ENCODE data around the gene TMEM163. TPM values are rescaled to one million over a fixed set of nuclear protein-coding genes. Genes with fewer than 3 reads are reported as not detected.

The TMEM163 gene
- total RNA-seq, 1 donor from 2014 or later, result 0.18 TPM

DNA sequence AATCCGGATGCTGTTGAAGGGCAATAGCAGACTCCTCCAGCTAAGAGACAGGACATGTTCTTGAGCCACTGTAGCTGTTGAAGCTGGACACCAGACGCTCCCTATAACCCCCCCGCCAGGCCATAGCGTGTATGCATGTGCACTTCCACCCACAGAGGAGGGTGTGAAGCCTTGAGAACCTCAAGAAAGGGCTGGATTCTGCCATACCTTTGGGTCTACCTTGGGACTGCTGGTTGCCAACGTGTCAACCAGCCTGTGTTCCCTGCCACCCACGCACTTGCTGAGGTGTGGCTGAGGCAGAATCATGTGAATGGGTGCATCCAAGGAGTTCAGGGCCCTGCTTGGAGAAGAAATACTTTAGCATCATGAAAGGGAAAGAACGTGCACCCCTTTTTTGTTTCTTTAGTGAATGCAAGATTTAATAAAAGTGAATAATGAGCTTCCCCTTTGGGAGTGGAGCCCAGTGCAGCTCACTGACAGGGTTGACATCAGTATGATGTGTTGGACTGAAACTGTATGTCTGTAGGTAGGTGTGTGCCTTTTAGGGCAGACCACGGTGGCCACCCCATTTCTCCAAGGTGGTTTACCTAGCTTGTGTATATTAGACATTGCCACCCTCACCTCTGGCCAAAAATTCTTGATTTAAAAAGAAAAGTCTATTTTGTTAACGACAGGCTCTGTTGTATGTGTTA is 266.6 kb downstream of the TMEM163 start:
- Histone ChIP-seq H3K79me2 (ENCODE audit: insufficient read depth, low read length) (no peaks in the 10 kb centered on the region), H3K4me1 (ENCODE audit: insufficient read depth, low read length) (no peaks in the 10 kb centered on the region), H4K20me1 (ENCODE audit: insufficient read depth, low read length) (no peaks in the 10 kb centered on the region), H3K27me3 (ENCODE audit: insufficient read depth, low read length) (no peaks in the 10 kb centered on the region), H2AFZ (ENCODE audit: low read depth, low read length) (no peak overlapping the region), H3K9me3 (ENCODE audit: insufficient read depth, low read depth, low read length) (no peaks in the 10 kb centered on the region), H3K4me3 (ENCODE audit: insufficient read depth, low read depth, low read length) (no peak overlapping the region), H3K4me2 (ENCODE audit: low read length) (no peak overlapping the region), H3K36me3 (ENCODE audit: insufficient read depth, low read length) (no peaks in the 10 kb centered on the region), H3K9ac (ENCODE audit: low read length) (no peak overlapping the region), H3K27ac (ENCODE audit: low read depth, low read length) (no peak overlapping the region)
- Mint-ChIP-seq H3K4me1 (ENCODE audit: low read depth, unreplicated experiment) (peaks cover 2% of the 10 kb centered on the region), H3K9me3 (ENCODE audit: unreplicated experiment) (no peaks in the 10 kb centered on the region), H3K36me3 (ENCODE audit: low read depth, unreplicated experiment) (peaks cover 13% of the 10 kb centered on the region), H3K27ac (ENCODE audit: unreplicated experiment) (no peak overlapping the region), H3K4me3 (ENCODE audit: unreplicated experiment) (no peak overlapping the region), H3K27me3 (ENCODE audit: low read depth, unreplicated experiment) (no peaks in the 10 kb centered on the region)
- FAIRE-seq (no peak), DNase-seq (ENCODE audit: low read depth) (no peak)
- TF ChIP-seq, protein P1, sequence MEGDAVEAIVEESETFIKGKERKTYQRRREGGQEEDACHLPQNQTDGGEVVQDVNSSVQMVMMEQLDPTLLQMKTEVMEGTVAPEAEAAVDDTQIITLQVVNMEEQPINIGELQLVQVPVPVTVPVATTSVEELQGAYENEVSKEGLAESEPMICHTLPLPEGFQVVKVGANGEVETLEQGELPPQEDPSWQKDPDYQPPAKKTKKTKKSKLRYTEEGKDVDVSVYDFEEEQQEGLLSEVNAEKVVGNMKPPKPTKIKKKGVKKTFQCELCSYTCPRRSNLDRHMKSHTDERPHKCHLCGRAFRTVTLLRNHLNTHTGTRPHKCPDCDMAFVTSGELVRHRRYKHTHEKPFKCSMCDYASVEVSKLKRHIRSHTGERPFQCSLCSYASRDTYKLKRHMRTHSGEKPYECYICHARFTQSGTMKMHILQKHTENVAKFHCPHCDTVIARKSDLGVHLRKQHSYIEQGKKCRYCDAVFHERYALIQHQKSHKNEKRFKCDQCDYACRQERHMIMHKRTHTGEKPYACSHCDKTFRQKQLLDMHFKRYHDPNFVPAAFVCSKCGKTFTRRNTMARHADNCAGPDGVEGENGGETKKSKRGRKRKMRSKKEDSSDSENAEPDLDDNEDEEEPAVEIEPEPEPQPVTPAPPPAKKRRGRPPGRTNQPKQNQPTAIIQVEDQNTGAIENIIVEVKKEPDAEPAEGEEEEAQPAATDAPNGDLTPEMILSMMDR (IDR thresholded peaks at IDR 0.05; ENCODE audit: insufficient read depth, low read depth, low read length), result no peak
- TF ChIP-seq EZH2 (IDR thresholded peaks at IDR 0.05; ENCODE audit: insufficient read depth, low read length), result no peak

DNA sequence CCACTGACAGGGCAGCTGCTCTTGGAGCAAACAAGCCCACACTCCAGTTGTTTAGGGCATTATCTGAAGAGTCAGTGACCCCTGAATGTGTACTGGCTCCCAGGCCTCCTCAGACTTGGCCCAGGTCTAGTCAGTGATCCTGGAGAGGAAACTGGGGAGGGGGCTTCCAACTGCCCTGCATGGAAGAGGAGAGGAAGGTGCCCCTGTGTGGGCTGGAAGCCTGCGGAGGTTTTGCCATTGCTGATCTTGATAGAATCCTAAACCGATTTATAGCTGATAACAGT is 267.5 kb downstream of the TMEM163 start:
- Histone ChIP-seq H4K20me1 (ENCODE audit: insufficient read depth, low read length) (no peaks in the 10 kb centered on the region), H3K9me3 (ENCODE audit: insufficient read depth, low read depth, low read length) (no peaks in the 10 kb centered on the region), H3K4me3 (ENCODE audit: insufficient read depth, low read depth, low read length) (no peak overlapping the region), H2AFZ (ENCODE audit: low read depth, low read length) (no peak overlapping the region), H3K36me3 (ENCODE audit: insufficient read depth, low read length) (no peaks in the 10 kb centered on the region), H3K9ac (ENCODE audit: low read length) (no peak overlapping the region), H3K4me1 (ENCODE audit: insufficient read depth, low read length) (peaks cover 4% of the 10 kb centered on the region), H3K27ac (ENCODE audit: low read depth, low read length) (no peak overlapping the region), H3K4me2 (ENCODE audit: low read length) (no peak overlapping the region), H3K79me2 (ENCODE audit: insufficient read depth, low read length) (no peaks in the 10 kb centered on the region), H3K27me3 (ENCODE audit: insufficient read depth, low read length) (no peaks in the 10 kb centered on the region)
- FAIRE-seq (no peak), DNase-seq (ENCODE audit: low read depth) (no peak)
- peaks cover 9% of the 10 kb centered on the region for H3K36me3 Mint-ChIP-seq (ENCODE audit: low read depth, unreplicated experiment)
- no peak overlapping the region for H3K4me3 Mint-ChIP-seq (ENCODE audit: unreplicated experiment)
- H3K9me3 Mint-ChIP-seq (ENCODE audit: unreplicated experiment), result no peaks in the 10 kb centered on the region
- H3K27ac Mint-ChIP-seq (ENCODE audit: unreplicated experiment), result no peak overlapping the region
- no peaks in the 10 kb centered on the region for H3K27me3 Mint-ChIP-seq (ENCODE audit: low read depth, unreplicated experiment)
- H3K4me1 Mint-ChIP-seq (ENCODE audit: low read depth, unreplicated experiment), result peaks cover 8% of the 10 kb centered on the region
- TF ChIP-seq, protein P1 (IDR thresholded peaks at IDR 0.05; ENCODE audit: insufficient read depth, low read depth, low read length), result no peak

DNA sequence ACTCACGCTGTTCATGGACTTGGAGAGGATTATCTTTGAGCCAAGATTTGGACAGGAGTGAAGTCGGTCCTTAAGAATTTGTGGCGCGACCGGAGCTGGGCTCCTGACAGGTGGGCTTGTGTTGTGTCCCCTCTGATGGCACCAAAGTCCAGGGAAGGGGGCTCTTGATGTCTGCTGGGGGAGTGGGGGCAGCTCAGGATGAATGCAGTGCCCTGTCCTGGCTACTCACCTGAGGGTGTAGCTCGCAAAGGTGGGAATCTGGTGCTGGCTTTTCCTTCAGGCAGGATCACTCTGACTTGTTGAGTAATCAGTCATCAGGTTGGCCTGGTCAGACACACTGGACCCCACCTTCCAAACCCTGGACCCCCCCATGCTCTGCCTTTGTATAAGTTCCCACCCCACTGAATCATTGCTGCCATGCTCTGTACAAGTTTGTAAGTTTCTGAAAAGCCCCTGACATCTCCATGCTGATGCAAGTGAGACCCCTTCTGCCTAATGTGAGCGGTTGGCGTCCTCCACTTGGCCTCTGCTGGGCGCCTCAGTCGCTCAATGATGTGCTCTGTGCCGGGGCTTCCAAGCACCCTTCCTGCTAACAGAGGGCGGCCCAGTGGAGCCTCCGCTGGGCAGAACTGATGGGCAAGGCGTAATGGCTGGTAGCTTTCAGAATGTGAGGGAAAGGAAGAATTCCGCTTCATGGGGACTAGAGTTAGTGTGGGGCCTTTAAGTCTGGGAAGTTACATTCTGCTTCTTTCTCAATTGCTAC is 268.9 kb downstream of the TMEM163 start:
- H3K4me1 Mint-ChIP-seq (ENCODE audit: low read depth, unreplicated experiment), result peaks cover 14% of the 10 kb centered on the region
- H3K27me3 Mint-ChIP-seq (ENCODE audit: low read depth, unreplicated experiment), result no peaks in the 10 kb centered on the region
- H3K36me3 Mint-ChIP-seq (ENCODE audit: low read depth, unreplicated experiment), result peaks cover 11% of the 10 kb centered on the region
- Histone ChIP-seq H4K20me1 (ENCODE audit: insufficient read depth, low read length) (no peaks in the 10 kb centered on the region), H3K4me2 (ENCODE audit: low read length) (no peak overlapping the region), H3K4me1 (ENCODE audit: insufficient read depth, low read length) (peaks cover 11% of the 10 kb centered on the region), H3K79me2 (ENCODE audit: insufficient read depth, low read length) (no peaks in the 10 kb centered on the region), H3K9ac (ENCODE audit: low read length) (no peak overlapping the region), H3K27me3 (ENCODE audit: insufficient read depth, low read length) (no peaks in the 10 kb centered on the region), H3K36me3 (ENCODE audit: insufficient read depth, low read length) (no peaks in the 10 kb centered on the region), H3K9me3 (ENCODE audit: insufficient read depth, low read depth, low read length) (no peaks in the 10 kb centered on the region), H3K4me3 (ENCODE audit: insufficient read depth, low read depth, low read length) (no peak overlapping the region), H3K27ac (ENCODE audit: low read depth, low read length) (no peak overlapping the region), H2AFZ (ENCODE audit: low read depth, low read length) (no peak overlapping the region)
- TF ChIP-seq EZH2 (IDR thresholded peaks at IDR 0.05; ENCODE audit: insufficient read depth, low read length), result no peak
- no peak overlapping the region for H3K4me3 Mint-ChIP-seq (ENCODE audit: unreplicated experiment)
- no peak overlapping the region for H3K27ac Mint-ChIP-seq (ENCODE audit: unreplicated experiment)
- no peak for FAIRE-seq
- DNase-seq (ENCODE audit: low read depth), result no peak
- H3K9me3 Mint-ChIP-seq (ENCODE audit: unreplicated experiment), result no peaks in the 10 kb centered on the region

All from astrocyte (in vitro differentiated cells and primary cell).